BLaER1 treated with 17β-estradiol and CSF1 and Interleukin-3, amounts not matched to agents 10 nM and 100 nM (cell line): ENCODE results near the gene ACOT11.

Experiments
- H3K27ac ChIP-seq, 11 experiments: shearing (Covaris generic); formaldehyde crosslinking; 2 replicates each; pipeline ENCODE4 v1.8.1; 2022
- H3K27me3 ChIP-seq, 11 experiments: shearing (Covaris generic); formaldehyde crosslinking; 2 replicates each; pipeline ENCODE4 v1.8.1; 2022
- H3K36me3 ChIP-seq, 11 experiments: shearing (Covaris generic); formaldehyde crosslinking; 2 replicates each; pipeline ENCODE4 v1.8.1; 2022
- H3K4me1 ChIP-seq, 10 experiments: shearing (Covaris generic); formaldehyde crosslinking; 2 replicates each; pipeline ENCODE4 v1.8.1; 2022
- H3K4me2 ChIP-seq, 11 experiments: shearing (Covaris generic); formaldehyde crosslinking; 2 replicates each; pipeline ENCODE4 v1.8.1; 2022
- H3K4me3 ChIP-seq, 10 experiments: shearing (Covaris generic); formaldehyde crosslinking; 2 replicates each; pipeline ENCODE4 v1.8.1; 2022
- H3K9ac ChIP-seq, 11 experiments: shearing (Covaris generic); formaldehyde crosslinking; 2 replicates each; pipeline ENCODE4 v1.8.1; 2022
- H3K9me3 ChIP-seq, 11 experiments: shearing (Covaris generic); formaldehyde crosslinking; replicated peaks in 1 of 11; 2 replicates each; pipeline ENCODE4 v1.8.1; 2022
- H4K20me1 ChIP-seq, 11 experiments: shearing (Covaris generic); formaldehyde crosslinking; 2 replicates each; pipeline ENCODE4 v1.8.1; 2022
- Cebpa-rat ChIP-seq, 11 experiments: shearing (Covaris generic); IDR thresholded peaks; 2 replicates each; pipeline ENCODE4 v1.8.1; 2022

The ACOT11 gene

DNA sequence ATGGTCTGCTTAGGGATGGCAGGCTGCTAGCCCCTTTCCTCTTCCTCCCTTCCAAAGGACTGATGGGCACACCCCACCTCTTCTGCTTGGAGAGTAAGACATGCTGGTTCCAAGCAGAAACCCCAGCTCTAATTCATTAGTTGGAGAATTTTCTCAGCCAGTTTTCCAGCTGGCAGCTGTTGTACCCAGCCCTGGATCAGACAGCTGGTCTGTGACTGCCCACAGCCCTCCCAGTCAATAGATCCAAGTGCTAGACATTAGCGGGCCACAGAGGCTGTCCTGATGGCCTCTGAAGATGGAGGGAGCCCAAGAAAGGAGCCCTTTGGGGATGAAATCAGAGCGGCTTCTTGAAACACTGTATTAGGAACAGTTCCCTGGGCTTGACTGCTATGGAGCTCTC, 35.8 kb downstream of the ACOT11 start:
- H3K27ac ChIP-seq = no peak overlapping the region
- no peak for TF ChIP-seq Cebpa-rat (IDR thresholded peaks at IDR 0.05)
- no peak overlapping the region for H3K9ac ChIP-seq
- H3K4me2 ChIP-seq = no peak overlapping the region
- H3K4me3 ChIP-seq = no peak overlapping the region
- H3K27me3 ChIP-seq = no peaks in the 10 kb centered on the region
- H3K4me1 ChIP-seq = peaks cover 0 to 7% (median 5%) of the 10 kb centered on the region in 10 experiments; a peak in 11 of 20 replicates
- peaks cover 0 to 17% (median 0%) of the 10 kb centered on the region in 11 experiments; a peak in 2 of 22 replicates for H3K36me3 ChIP-seq
- peaks cover 0 to 17% (median 0%) of the 10 kb centered on the region in 11 experiments; a peak in 5 of 22 replicates for H4K20me1 ChIP-seq
- no peaks in the 10 kb centered on the region for H3K9me3 ChIP-seq

DNA sequence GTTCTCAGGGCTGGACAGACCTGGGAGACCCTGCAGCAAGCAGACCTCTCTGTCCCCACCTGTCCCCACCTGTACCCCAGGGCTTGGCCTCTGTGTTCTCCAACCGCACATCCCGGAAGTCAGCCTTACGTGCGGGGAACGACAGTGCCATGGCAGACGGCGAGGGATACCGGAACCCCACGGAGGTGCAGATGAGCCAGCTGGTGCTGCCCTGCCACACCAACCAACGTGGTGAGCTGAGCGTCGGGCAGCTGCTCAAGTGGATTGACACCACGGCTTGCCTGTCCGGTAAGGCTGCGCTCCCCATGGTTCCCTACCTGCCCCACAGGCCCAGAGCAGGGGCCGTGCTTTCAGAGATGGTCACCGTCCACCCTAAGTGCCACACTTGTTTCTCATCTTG, 36.5 kb downstream of the ACOT11 start:
- Histone ChIP-seq H3K27ac (no peak overlapping the region), H3K4me3 (no peak overlapping the region), H3K4me1 (peaks cover 0 to 7% (median 5%) of the 10 kb centered on the region in 10 experiments; a peak in 11 of 20 replicates)

GRCh38 chr1:54585181-54586066, 37.4 kb downstream of the ACOT11 start:
- no peak overlapping the region for H3K4me3 ChIP-seq
- no peak overlapping the region for H3K4me2 ChIP-seq
- peaks cover 0 to 9% (median 5%) of the 10 kb centered on the region in 10 experiments; a peak in 11 of 20 replicates for H3K4me1 ChIP-seq
- no peaks in the 10 kb centered on the region for H3K27me3 ChIP-seq
- H3K9ac ChIP-seq = no peak overlapping the region
- peaks cover 0 to 17% (median 0%) of the 10 kb centered on the region in 11 experiments; a peak in 4 of 22 replicates for H4K20me1 ChIP-seq
- H3K36me3 ChIP-seq = peaks cover 0 to 26% (median 0%) of the 10 kb centered on the region in 11 experiments; a peak in 2 of 22 replicates
- H3K9me3 ChIP-seq = no peaks in the 10 kb centered on the region
- TF ChIP-seq Cebpa-rat (IDR thresholded peaks at IDR 0.05) = no peak
- no peak overlapping the region for H3K27ac ChIP-seq

More for the DNA sequence above, 36.5 kb downstream of the ACOT11 start:
- Histone ChIP-seq H3K9me3 (no peaks in the 10 kb centered on the region), H3K9ac (no peak overlapping the region), H3K27me3 (no peaks in the 10 kb centered on the region), H3K4me2 (no peak overlapping the region), H4K20me1 (peaks cover 0 to 17% (median 0%) of the 10 kb centered on the region in 11 experiments; a peak in 5 of 22 replicates), H3K36me3 (peaks cover 0 to 19% (median 0%) of the 10 kb centered on the region in 11 experiments; a peak in 2 of 22 replicates)
- no peak for TF ChIP-seq Cebpa-rat (IDR thresholded peaks at IDR 0.05)

GRCh38 chr1:54588377-54588776, 40.3 kb downstream of the ACOT11 start:
- Histone ChIP-seq H3K27me3 (no peaks in the 10 kb centered on the region), H3K36me3 (peaks cover 0 to 38% (median 0%) of the 10 kb centered on the region in 11 experiments; a peak in 3 of 22 replicates), H3K9me3 (no peaks in the 10 kb centered on the region), H3K27ac (no peak overlapping the region), H3K4me1 (peaks cover 0 to 9% (median 5%) of the 10 kb centered on the region in 10 experiments; a peak in 11 of 20 replicates), H3K9ac (no peak overlapping the region), H3K4me3 (no peak overlapping the region), H3K4me2 (peak overlapping the region in 5 of 11 experiments; percentile 1 to 39 (median 15); a peak in 6 of 22 replicates), H4K20me1 (peaks cover 0 to under 1% (median 0%) of the 10 kb centered on the region in 11 experiments; a peak in 1 of 22 replicates)
- no peak for TF ChIP-seq Cebpa-rat (IDR thresholded peaks at IDR 0.05)

DNA sequence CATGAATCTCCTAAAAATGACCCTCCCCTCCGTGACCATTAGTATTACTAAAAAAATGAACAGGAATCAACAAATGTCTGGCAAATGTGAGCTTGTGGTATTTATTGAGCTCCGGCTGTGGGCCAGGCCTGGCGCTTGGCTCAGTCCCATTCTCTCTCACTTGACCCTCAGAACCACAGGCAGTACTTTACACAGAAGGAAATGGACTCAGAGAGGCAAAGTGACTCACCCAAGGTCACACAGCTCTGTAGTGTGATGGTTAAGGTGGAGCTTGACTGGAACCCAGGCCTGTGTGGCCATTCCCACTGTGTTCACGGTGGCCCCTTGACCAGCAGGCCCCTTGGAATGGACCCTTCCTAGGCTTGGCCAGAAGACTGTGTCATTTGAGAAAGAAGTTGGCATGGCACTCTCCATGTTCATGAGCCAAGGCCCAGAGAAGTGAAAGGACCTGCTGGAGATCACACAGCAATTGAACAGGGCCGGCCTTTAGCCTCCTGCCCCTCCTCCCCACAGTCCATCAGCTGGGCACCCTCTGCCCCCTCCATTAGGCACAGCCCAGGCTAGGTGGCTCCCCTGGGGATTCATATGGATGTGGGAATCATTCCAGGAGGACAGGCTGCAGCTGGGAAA, 43.2 kb downstream of the ACOT11 start:
- Histone ChIP-seq H3K4me3 (no peak overlapping the region), H3K27me3 (no peaks in the 10 kb centered on the region), H3K9ac (no peak overlapping the region), H3K9me3 (no peaks in the 10 kb centered on the region), H3K4me1 (peaks cover 0 to 9% (median 5%) of the 10 kb centered on the region in 10 experiments; a peak in 11 of 20 replicates), H3K36me3 (peaks cover 0 to 56% (median 0%) of the 10 kb centered on the region in 11 experiments; a peak in 8 of 22 replicates), H4K20me1 (no peaks in the 10 kb centered on the region), H3K4me2 (no peak overlapping the region), H3K27ac (no peak overlapping the region)
- TF ChIP-seq Cebpa-rat (IDR thresholded peaks at IDR 0.05) = no peak

GRCh38 chr1:54593571-54594160, 45.6 kb downstream of the ACOT11 start:
- Histone ChIP-seq H3K4me3 (no peak overlapping the region), H3K9ac (no peak overlapping the region), H3K4me2 (no peak overlapping the region), H4K20me1 (no peaks in the 10 kb centered on the region), H3K27me3 (no peaks in the 10 kb centered on the region), H3K9me3 (no peaks in the 10 kb centered on the region), H3K36me3 (peaks cover 0 to 77% (median 0%) of the 10 kb centered on the region in 11 experiments; a peak in 8 of 22 replicates), H3K27ac (no peak overlapping the region), H3K4me1 (peaks cover 0 to 4% (median under 1%) of the 10 kb centered on the region in 10 experiments; a peak in 8 of 20 replicates)
- no peak for TF ChIP-seq Cebpa-rat (IDR thresholded peaks at IDR 0.05)

DNA sequence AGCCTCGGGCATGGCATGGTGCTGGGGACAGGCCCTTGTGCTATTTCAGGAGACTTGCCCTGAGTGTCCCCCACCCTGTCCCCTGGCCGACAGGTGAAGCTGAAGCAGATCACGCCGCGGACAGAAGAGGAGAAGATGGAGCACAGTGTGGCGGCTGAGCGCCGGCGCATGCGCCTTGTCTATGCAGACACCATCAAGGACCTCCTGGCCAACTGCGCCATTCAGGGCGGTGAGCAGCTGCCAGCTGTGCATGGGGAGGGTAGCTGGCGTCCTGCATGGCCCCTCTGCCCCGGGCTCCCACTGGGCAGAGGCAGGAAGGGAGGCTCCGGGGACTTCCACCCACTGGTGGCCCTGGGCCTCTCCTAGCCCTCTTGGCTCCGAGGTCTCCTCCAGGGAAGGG, 46.4 kb downstream of the ACOT11 start:
- peaks cover 0 to 80% (median 0%) of the 10 kb centered on the region in 11 experiments; a peak in 8 of 22 replicates for H3K36me3 ChIP-seq
- H3K27me3 ChIP-seq = no peaks in the 10 kb centered on the region
- H3K4me2 ChIP-seq = no peak overlapping the region
- H3K4me3 ChIP-seq = no peak overlapping the region
- no peaks in the 10 kb centered on the region for H4K20me1 ChIP-seq
- no peak overlapping the region for H3K9ac ChIP-seq
- H3K27ac ChIP-seq = no peak overlapping the region
- TF ChIP-seq Cebpa-rat (IDR thresholded peaks at IDR 0.05) = no peak
- H3K9me3 ChIP-seq = no peaks in the 10 kb centered on the region
- peaks cover 0 to 3% (median 0%) of the 10 kb centered on the region in 10 experiments; a peak in 1 of 20 replicates for H3K4me1 ChIP-seq

DNA sequence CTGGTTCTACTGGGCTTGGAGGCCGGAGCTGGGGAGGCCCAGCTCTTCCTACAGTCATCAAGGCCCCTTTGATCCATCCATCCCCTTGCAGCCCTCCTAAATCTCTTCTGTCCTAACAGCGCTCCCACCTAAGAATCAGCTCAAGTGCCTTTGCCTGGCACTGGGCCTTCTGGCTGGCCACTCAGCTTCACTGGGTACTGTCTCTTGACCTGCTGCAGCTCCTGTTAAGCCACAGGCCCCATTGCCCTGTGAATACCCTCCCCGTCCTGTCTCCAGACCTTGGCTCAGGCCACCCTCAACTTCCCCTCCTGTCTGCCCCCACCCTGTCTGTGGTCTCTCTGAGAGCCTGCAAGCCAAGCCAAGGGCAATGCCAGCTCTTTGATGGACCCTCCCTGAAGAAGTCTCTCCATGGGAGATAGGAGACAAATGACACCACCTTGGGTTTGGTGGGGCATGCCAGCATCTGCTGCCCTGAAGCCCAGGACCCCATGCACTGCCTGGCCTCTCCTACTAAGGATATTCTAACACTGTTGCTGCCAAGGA, 48.0 kb downstream of the ACOT11 start:
- H3K4me2 ChIP-seq = no peak overlapping the region
- no peaks in the 10 kb centered on the region for H3K27me3 ChIP-seq
- no peaks in the 10 kb centered on the region for H3K9me3 ChIP-seq
- H3K27ac ChIP-seq = no peak overlapping the region
- H3K4me3 ChIP-seq = no peak overlapping the region
- peaks cover 0 to 82% (median 0%) of the 10 kb centered on the region in 11 experiments; a peak in 8 of 22 replicates for H3K36me3 ChIP-seq
- no peak for TF ChIP-seq Cebpa-rat (IDR thresholded peaks at IDR 0.05)
- no peaks in the 10 kb centered on the region for H4K20me1 ChIP-seq
- H3K9ac ChIP-seq = no peak overlapping the region
- no peaks in the 10 kb centered on the region for H3K4me1 ChIP-seq
